Hematopoietic multipotent progenitor cell treated with erythropoietin and hydrocortisone succinate and interleukin-3 and kit ligand, for 4 days (in vitro differentiated cells): Measurements from ENCODE around the gene SLC28A3.

Source experiments
- DNase-seq: peaks from one replicate; pipeline ENCODE4 v3.0.0-alpha.2; 2015

The SLC28A3 gene

GRCh38 chr9:84339962-84340361, 596 bp downstream of the SLC28A3 start:
- DNase-seq: no peak

- no peak for DNase-seq
Observed at GRCh38 chr9:84339503-84339902, 1.1 kb downstream of the SLC28A3 start.

DNA sequence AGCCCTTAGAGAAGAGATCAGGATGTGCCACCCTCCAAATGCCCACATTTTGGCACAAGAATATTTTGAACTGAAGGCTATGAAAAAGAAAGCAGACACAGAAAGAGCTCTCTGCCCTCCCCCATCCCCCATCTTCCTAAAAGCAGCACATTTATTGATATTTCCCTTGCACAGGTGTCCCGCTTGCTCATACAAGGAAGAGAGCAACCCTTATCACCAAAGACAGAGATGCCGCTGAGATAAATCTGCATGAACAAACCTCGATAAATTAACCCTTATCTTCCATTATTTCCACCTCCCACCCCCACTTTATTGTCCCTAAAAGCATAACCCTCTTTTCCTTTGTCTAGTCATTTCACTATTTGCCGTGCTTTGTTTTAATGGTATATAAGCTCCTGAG, 1.8 kb downstream of the SLC28A3 start:
- DNase-seq: no peak

GRCh38 chr9:84337252-84337651, 3.3 kb downstream of the SLC28A3 start:
- no peak for DNase-seq

DNA sequence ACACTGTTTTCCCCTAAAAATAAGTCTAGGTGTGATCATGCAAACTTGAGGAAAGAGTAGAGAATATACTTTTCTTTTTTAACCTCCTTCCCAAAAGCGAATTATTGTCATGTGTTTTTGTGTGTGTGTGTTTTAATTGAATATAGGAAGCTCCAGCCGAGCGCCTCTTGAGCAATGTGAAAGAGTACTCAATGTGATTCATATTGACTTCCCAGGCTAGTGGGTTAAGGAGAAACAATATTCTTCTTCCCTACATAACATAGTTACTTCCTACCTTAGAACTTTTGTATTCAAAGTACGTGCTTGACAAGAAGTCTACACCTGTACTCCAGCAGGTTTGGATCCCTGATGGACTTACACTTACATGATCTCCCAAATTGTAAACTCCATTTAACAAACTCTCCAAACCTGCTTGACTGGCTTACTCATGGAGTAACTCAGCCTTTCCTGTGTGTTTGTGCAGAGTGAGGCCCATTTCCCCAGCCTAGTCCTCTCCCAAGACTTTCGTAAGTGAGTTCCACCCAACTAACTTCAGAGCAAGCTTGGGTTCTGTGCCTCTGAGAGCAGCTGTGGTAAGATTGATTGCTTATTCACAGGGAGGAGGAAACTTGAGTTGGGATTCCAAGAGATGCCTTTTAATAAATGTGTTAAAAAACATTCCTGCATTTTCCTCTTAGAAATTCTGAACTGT, 9.3 kb downstream of the SLC28A3 start:
- DNase-seq: no peak

DNA sequence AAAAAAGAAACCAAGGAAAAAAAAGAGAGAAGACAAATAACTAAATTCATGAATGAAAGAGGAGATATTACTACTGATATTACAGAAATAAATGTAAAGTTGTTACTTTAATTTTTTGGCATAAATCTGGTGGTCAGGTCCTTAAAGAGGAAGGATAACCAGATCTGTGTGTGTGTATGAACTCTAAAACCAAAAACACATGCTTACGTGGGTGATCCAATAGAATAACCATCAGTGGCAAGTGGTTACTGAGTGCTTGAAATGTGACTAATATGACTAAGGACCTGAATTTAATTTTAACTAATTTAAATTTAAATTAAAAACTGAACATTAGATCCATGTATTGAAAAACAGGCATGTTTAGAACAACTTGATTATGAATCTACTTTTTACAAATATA, 10.3 kb downstream of the SLC28A3 start:
- DNase-seq: no peak

- DNase-seq: no peak
Observed at GRCh38 chr9:84327184-84327583, 13.4 kb downstream of the SLC28A3 start.

DNA sequence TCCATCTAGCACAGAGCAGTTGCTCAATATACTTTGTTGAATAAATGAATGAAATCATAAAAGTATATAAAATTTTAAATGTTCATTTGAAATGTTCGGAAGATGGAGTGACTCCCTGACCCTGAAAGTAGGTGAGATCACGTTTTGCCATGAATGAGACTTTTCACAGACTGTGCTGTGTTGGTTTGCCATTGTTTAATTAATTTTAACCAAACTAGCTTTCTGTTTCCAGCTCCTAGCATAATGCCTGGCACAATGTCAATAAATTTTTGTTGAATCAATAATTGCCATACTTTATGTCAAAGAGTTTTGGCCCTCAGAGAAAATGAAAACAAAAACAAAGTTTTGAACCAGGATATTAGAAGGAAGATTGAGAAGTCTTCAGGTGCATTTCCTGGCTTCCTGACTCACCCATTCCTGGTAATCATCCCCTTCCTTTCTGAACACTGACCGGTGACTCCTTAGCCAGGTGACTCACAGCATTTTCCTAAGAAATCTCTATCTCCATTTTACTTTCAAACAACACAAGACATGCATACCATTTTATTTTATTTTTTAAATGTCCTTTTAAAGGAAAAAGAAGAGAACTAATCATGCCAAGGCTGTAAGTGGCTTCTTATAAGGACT, 15.1 kb downstream of the SLC28A3 start:
- no peak for DNase-seq

DNA sequence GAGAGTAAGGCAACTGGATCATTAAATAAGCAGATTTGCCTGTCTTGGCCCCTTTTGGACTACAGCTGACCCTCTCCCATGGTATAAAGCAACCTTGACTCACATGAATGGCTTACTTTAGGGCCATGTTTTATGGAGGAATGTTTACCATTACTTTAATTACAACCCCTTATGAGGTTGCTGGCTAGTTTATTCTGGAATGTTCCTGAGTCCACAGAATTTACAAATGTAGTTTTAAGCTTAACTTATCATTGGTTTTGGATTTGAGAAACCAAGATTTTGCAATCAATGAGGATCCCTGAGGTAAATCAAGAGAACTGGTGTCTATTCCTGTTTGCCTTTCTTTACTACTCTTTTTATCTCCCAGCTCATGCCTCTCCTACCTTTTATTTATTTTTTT, 15.7 kb downstream of the SLC28A3 start:
- DNase-seq: no peak

DNA sequence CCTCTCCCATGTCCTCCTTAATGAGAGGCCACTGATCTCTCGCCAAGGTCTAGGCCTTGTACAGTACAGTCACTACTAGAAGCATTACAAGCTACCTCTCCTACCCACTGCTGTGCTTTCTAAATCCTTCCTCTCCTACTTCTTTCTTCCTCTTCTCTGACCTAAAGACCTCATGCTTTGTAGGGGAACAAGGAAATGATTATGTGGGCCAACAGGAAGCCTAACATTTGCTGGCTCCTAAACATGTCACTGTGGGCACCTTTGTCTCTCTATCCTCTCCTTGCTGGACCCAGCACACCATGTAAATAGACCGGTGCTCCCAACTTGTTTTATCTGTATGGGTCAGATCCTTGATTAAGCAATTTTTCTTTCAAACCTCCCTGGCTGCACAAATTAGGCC, 16.7 kb downstream of the SLC28A3 start:
- peak; percentile 14 for DNase-seq

DNA sequence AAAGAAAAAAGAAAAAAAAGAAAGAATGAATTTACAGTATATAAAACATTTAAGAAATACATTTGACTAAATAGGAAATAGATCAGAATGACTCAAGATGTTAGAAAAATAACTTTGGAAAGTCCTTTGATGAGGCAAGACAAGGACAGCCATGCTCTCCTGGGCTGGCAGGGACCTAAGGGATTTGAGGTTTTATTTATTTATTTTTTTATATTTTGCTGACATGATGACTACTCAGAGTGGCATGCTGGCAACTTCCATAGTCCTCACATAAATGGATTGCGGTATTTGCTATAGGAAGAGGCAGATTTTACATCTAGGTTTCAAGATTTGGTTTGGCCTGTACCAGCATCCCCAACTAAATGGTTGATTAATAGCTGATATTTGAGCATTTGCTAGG, 17.7 kb downstream of the SLC28A3 start:
- DNase-seq: no peak

DNA sequence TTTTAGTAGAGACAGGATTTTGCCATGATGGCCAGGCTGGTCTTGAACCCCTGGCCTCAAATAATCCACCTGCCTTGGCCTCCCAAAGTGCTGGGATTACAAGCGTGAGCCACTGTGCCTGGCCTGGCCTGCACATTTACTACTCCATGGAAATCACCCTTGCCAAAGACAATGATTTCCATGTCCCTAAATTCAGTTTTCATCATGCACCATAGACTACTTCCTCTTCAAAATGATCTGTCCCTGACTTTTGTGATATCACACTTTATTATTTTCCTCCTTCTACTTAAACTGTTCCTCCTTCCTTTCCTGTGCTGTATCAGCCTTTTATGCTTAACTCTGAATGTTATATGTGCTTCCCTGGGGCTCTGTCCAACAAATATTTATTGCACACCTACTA, 20.3 kb downstream of the SLC28A3 start:
- DNase-seq: no peak

GRCh38 chr9:84319632-84320031, 20.9 kb downstream of the SLC28A3 start:
- DNase-seq: no peak

DNA sequence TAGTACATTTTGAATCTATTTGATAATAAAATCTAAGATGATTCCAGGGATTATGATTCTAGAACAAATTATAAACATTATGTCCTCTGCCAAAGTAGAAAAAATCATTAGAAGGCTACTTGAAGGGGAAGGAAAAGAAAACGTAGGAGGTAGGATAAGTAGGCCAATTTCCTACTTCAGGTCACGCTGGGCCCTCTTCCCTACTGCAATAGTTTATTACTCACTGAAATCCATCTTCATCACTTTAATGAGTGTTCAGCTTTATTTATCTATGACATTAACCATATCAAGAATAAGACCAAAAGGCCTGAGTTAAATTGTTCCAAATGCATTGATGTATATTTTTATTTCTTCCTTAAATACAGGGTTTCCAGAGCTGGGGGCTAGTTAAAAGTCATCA, 21.6 kb downstream of the SLC28A3 start:
- no peak for DNase-seq

DNA sequence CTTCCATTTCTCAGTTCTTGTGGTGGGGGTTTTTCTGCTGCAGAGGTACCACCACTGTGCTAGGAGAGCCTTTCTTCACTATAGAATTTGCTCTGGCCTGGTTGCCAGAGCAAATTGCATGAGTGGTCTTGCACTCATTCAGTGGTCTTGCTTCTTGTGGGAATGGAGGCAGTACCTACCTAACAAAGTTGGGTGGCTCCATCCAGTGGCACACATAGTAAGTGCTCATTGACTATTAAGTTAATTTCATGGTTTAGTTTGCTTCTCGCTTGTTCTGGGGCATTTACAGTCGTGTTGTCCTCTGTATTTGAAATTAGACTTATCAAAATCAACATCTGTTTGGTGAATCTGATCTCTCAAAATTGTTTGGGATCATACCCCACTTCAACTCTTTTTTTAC, 23.0 kb downstream of the SLC28A3 start:
- DNase-seq: no peak

DNA sequence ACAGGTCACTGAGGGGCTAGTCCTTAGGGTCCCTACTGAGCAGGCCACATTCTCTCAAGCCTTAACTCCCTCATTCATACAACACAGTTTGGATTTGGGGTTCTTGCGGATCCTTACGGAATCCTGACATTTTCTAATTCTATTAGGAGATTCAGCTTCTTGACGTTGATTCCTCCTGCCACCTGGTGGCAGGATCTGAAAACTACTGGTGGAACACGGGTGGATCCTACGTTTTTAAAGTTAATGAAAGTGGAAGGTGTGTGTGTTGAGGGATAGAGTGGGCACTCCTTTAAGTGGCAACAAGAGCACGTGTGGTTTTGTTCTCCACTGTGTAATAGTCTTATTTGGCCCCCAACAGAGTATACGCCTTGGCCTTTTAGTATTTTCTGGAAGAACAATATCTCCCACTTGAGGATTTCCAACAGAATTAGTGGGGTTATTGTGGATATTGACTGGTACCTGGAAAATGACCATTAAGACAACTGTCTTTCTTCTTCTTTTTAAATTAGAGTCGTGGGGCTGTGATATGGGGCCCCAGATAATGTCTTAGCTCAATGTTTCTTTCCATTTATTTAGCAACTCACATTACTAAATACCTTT, 25.2 kb downstream of the SLC28A3 start:
- DNase-seq: peak; percentile 71

GRCh38 chr9:84314306-84314705, 26.3 kb downstream of the SLC28A3 start:
- no peak for DNase-seq

- no peak for DNase-seq
Observed at GRCh38 chr9:84310883-84311282, 29.7 kb downstream of the SLC28A3 start.

DNA sequence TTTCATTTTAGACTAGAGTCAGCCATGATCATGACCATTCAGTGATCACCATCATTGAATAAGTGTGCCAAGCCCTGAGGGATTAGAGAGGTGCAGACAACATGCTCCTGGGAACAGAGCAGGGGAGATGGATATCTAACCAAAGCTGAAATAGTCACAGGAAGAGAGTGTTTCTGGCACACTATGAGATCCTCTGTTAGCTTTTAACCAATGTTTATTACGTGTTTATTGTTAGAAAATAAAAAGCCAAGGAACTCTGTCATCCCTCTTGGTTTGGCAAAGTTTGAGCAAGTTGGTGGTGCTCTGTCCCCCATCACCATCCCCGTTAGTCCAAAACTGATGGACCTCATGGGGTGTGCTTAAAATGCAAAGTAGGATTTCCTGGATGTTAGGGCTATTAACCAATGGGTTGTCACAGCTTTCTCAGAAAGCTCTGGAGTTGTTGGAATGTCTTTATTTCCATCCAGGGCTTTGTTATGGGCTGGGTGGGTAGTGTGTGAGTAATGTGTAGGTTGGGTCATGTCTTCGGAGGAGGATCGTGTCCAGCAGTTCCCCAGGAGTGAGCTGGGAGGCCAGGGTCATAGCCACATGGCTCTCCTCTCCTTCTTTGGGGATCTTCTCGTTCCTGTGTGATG, 34.9 kb downstream of the SLC28A3 start:
- DNase-seq: no peak

- no peak for DNase-seq
Observed at GRCh38 chr9:84304166-84304565, 36.4 kb downstream of the SLC28A3 start.

- DNase-seq: no peak
Observed at GRCh38 chr9:84303061-84303460, 37.5 kb downstream of the SLC28A3 start.

DNA sequence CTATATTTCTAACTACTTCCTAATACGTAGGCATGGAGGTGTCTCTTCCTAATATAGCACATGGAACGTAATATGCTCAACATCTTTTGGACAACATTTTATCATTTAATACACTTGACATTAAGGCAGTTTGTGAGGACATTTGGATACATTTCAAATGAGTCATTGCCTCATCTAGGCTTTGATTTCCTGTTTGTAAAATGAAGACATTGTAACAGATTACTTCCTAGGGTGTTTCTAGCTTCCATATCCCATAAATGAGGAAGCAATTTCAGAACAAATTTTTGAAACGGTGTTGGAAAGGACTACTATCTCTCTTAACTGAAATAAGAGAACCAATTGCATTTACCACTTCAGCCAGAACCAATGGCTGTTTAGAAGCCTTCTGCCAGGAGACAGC, 38.7 kb downstream of the SLC28A3 start:
- peak; percentile 7 for DNase-seq

- no peak for DNase-seq
Observed at GRCh38 chr9:84300271-84300670, 40.3 kb downstream of the SLC28A3 start.

DNA sequence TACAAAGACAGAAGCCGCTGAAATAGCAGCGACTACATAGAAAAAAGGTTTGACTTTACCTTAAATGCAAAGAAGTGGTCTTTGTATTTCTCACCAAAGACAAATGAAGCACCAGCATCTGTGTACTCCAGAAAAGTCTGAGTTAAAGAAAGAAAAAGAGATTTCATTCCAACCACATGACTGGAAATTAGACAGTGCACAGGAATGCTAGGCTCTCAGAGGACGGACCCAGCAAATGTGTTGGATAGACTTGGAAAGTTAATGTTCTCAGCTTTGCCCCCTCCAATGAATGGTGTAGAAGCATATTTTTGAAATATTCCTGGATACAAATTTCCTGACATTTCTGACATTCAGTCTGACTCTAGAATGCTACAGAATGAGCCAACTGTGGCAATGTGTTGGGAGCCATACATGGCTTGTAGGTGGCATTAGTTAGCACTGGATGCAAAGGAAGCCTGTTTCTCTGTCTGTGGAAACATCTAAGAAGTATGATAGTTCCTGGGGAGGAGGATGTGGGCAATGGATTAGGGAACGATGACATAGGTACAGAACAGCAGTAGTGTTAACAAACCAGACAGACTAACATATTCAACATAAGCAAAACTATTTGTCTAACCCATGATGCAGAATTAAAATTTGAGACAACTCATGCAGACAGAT, 43.3 kb downstream of the SLC28A3 start:
- DNase-seq: no peak
